NCI-H2081 (cell line): ENCODE results near the gene FRAS1.
A peak's percentile ranks its signal among the peaks of the same experiment; 100 is the strongest.

Experiments used
- DNase-seq, 2 experiments: peaks; one replicate each; lab custom pipeline; 2025; lab: John Stamatoyannopoulos, UW

The FRAS1 gene

GRCh38 chr4:78551420-78552351 lies 494.6 kb downstream of the FRAS1 start, which contains the start of gene ANXA3:
ANXA3 (plus strand) TSS chr4:78551770; CDS start chr4:78554474, 2,704 bp downstream.
- peak in 1 of 2 experiments; percentile 5 for DNase-seq

DNA sequence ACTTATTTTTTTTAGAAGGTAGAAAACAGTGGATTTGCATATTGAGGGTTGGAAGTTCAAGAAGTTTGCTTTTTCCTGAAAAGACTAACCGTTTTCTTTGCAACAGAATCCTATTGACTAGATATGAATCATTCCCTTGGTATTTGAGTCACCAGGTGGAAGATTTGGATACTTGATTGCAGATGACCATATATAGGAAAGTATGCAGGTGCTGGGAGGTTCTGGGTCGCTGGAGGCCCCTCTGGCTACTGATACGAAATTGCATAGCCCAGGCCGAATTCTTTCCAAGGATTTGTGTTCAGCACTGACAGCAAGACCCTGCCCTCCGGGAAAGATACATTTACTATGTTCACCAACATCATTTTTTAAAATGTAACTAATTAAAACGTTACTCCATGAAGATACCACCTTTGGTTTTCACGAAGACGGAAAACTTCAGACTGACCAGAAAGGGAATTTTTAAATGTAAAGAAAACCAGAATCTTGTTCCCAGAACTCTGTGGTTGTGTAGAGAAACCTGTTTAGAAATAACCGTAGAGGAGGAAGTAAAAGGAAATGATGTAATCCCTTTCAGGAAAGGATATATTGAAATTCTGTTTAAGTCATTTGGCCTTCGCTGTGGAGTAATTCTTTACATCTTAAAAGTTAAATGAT lies 495.4 kb downstream of the FRAS1 start:
- DNase-seq = no peak

GRCh38 chr4:78553043-78553396 lies 495.9 kb downstream of the FRAS1 start:
- no peak for DNase-seq

GRCh38 chr4:78553529-78554060 lies 496.5 kb downstream of the FRAS1 start:
- DNase-seq = no peak

DNA sequence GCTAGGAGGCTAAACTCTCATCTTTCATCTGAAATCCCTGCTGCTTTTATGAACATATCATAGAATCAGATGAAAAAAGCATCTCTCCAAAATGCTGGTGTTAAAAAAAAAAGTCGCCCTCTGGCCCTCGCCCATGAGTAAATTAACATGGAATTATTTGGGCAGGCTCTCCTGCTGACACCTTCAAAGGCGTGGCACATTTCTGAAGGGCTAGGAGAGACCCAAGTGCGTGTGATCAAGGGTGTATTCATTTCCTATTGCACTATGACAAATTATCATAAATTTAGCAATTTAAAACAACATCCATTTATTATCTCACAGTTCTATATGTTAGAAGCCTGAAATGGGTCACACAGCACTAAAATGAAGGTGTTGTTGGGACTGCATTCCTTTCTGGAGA lies 499.5 kb downstream of the FRAS1 start:
- DNase-seq = no peak

DNA sequence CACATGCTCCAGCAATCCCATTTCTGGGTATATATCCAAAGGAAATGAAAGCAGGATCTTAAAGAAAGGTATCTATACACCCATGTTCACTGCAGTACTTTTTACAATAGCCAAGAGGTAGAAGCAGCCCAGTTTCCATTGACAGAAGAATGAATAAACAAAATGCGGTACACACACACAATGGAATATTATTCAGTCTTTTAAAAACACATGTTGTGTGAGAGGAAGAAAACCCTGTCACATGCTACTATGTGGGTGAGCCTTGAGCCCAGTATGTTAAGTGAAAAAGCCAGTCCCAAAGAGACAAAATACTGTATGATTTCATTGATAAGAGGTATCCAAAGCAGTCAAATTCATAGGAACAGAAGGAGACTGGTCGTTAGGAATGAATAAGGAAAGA lies 500.7 kb downstream of the FRAS1 start:
- no peak for DNase-seq

DNA sequence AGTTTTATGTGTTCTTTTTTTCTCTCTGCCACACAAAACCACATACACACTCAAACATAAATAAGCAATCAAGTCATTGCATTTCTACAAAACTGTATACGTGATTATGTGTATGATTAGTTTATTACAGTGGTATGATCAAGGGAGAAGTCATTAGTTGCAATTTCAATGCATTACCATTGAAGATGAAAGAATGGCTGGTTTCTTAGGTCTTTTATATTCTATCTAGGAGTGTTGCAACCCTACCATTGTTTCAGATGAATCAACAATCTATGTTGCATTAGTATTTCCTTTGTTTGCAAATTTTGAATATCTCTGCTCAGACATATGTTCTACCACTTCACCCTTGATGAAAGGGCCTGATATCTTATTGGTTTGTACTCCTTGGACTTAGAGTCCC lies 501.3 kb downstream of the FRAS1 start:
- no peak for DNase-seq

GRCh38 chr4:78560296-78560963 lies 503.3 kb downstream of the FRAS1 start:
- no peak for DNase-seq

GRCh38 chr4:78561677-78562076 lies 504.6 kb downstream of the FRAS1 start:
- DNase-seq = no peak

- DNase-seq = no peak
Measured at GRCh38 chr4:78562687-78563086, 505.6 kb downstream of the FRAS1 start.

- no peak for DNase-seq
Measured at GRCh38 chr4:78565971-78566372, 508.8 kb downstream of the FRAS1 start.

DNA sequence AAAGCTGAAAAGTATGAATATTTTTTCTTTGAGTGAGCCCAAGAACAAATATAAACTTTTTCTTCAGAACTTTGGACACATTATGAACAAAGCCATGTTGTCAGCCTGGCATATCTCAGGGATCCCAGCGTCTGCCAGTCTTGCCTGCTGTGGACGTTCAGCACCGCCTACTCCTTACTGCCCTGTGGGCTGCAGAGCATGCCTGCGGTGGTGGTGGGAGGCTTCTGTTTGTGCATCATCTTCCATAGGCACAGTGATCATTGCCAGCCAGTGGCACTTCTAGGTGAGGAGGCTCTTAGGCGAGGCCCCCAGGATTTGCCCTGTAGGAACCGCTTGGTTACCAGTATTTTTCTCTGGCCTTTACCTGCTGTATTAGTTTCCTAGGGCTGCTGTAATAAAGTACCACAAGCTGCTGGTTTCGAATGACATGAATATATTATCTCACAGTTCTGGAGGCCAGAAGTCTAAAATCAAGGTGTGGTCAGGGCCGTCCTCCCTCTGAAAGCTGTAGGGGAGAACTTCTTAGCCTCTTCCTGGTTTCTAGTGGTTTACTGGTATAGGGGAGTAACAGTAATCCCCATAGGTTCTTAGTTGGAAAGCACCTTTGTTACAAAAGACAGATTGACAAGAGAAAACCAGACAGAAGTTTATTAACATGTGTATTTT lies 509.8 kb downstream of the FRAS1 start:
- no peak for DNase-seq

GRCh38 chr4:78567500-78568060 lies 510.5 kb downstream of the FRAS1 start:
- DNase-seq = no peak

DNA sequence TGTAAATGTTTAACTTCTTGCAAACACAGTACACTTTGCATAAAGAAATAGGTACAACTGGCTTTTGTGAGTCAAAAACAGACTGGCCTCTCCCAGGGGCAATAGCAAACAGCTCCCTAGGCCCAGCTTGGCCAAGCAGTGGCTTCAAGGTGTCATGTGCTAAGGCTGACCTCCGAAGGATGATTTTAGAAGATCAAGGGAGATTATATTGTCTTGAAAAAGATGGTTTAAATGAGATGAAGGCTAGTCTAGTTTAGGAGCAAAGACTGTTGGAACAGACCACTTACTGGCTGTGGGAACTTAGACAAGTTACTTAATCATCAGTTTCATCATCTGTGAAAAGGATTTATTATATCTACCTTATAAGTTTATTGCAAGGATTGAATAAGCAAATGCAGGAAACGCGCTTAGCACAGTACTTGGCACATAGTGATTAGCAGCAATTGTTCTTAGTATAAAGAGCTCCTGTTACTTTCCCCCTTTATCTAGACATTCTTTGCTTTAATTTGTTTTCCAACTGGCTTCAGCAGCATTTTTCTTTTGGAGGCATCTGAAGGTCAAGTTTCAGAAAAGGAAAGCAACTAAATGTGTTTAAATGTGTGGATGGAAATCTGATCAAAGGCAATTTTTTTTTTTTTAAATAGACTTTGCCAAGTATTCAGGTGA lies 511.6 kb downstream of the FRAS1 start:
- no peak for DNase-seq

DNA sequence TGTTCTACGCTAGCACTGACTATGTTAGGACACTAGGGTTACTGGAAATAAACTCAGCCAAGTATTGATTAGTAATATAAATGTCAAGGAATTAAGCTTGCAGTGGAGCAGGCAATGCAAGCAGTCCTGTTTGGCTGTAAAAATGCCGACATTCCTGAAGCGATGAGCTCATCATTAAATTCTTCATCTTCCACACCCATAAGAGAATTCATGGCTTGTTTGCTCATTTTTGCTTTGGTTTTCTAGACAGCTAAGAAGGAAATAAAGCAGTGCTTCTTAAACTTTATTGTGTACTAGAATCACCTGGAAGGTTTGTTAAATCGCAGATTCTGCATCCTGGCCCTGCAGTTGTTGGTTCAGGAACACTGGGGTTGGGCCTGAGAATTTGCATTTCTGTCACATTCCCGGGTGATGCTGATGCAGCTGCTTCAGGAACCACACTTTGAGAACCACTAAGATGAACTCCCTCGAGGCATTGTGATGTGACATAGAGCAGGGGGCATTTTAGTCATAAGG lies 512.2 kb downstream of the FRAS1 start:
- DNase-seq = no peak

DNA sequence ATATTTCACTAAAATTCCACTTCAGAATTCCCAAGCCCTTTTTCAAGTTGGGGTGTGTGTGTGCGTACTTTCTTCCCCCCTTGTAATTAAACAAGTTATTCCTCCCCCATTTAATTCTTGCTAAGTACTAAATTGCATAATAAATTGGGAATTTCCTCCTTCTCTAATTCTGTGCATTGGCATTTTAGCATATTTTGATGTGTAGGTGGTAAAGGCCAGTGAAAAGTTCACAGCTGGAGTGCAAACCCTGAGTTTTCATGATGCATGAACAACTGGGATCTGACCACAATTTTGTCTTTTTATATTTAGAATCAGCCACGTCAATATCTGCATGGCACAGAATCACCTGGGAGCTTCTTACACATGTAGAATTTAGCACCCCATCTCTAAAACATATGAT lies 513.0 kb downstream of the FRAS1 start:
- no peak for DNase-seq

GRCh38 chr4:78571804-78572203 lies 514.7 kb downstream of the FRAS1 start:
- no peak for DNase-seq

GRCh38 chr4:78578674-78579425 lies 521.7 kb downstream of the FRAS1 start:
- DNase-seq = no peak

- no peak for DNase-seq
Measured at GRCh38 chr4:78581618-78582017, 524.5 kb downstream of the FRAS1 start.
